Measurements from ENCODE around the gene AP2A1.

DNA sequence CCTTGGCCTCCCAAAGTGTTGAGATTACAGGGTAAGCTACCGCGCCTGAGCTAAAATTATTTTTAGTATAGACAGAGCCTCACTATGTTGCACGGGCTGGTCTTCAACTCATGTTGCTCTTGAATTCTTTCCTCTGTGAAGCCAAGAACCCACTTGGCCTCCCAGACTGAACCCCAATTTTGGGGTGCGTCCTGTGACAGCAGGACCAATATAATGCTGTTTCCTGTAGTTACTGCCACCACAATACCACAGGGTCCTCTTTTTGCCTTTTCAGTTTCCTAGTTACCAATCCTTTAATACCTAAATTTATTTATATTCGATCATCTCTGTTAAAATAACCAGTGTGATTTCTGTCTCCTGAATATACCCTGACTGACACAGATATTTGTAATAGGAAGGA lies 36.6 kb upstream of the AP2A1 start:
- TF ChIP-seq, protein P1, sequence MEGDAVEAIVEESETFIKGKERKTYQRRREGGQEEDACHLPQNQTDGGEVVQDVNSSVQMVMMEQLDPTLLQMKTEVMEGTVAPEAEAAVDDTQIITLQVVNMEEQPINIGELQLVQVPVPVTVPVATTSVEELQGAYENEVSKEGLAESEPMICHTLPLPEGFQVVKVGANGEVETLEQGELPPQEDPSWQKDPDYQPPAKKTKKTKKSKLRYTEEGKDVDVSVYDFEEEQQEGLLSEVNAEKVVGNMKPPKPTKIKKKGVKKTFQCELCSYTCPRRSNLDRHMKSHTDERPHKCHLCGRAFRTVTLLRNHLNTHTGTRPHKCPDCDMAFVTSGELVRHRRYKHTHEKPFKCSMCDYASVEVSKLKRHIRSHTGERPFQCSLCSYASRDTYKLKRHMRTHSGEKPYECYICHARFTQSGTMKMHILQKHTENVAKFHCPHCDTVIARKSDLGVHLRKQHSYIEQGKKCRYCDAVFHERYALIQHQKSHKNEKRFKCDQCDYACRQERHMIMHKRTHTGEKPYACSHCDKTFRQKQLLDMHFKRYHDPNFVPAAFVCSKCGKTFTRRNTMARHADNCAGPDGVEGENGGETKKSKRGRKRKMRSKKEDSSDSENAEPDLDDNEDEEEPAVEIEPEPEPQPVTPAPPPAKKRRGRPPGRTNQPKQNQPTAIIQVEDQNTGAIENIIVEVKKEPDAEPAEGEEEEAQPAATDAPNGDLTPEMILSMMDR (IDR thresholded peaks at IDR 0.05) = no peak
- no peak for TF ChIP-seq RFX5 (IDR thresholded peaks at IDR 0.05)
- TF ChIP-seq, protein P2, sequence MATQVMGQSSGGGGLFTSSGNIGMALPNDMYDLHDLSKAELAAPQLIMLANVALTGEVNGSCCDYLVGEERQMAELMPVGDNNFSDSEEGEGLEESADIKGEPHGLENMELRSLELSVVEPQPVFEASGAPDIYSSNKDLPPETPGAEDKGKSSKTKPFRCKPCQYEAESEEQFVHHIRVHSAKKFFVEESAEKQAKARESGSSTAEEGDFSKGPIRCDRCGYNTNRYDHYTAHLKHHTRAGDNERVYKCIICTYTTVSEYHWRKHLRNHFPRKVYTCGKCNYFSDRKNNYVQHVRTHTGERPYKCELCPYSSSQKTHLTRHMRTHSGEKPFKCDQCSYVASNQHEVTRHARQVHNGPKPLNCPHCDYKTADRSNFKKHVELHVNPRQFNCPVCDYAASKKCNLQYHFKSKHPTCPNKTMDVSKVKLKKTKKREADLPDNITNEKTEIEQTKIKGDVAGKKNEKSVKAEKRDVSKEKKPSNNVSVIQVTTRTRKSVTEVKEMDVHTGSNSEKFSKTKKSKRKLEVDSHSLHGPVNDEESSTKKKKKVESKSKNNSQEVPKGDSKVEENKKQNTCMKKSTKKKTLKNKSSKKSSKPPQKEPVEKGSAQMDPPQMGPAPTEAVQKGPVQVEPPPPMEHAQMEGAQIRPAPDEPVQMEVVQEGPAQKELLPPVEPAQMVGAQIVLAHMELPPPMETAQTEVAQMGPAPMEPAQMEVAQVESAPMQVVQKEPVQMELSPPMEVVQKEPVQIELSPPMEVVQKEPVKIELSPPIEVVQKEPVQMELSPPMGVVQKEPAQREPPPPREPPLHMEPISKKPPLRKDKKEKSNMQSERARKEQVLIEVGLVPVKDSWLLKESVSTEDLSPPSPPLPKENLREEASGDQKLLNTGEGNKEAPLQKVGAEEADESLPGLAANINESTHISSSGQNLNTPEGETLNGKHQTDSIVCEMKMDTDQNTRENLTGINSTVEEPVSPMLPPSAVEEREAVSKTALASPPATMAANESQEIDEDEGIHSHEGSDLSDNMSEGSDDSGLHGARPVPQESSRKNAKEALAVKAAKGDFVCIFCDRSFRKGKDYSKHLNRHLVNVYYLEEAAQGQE (IDR thresholded peaks at IDR 0.05) = no peak
- TF ChIP-seq CEBPB (IDR thresholded peaks at IDR 0.05) = no peak
- TF ChIP-seq HDAC2 (IDR thresholded peaks at IDR 0.05) = no peak
- TF ChIP-seq, protein P3, sequence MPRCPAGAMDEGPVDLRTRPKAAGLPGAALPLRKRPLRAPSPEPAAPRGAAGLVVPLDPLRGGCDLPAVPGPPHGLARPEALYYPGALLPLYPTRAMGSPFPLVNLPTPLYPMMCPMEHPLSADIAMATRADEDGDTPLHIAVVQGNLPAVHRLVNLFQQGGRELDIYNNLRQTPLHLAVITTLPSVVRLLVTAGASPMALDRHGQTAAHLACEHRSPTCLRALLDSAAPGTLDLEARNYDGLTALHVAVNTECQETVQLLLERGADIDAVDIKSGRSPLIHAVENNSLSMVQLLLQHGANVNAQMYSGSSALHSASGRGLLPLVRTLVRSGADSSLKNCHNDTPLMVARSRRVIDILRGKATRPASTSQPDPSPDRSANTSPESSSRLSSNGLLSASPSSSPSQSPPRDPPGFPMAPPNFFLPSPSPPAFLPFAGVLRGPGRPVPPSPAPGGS (IDR thresholded peaks at IDR 0.05) = no peak
- no peak for TF ChIP-seq KDM1A (IDR thresholded peaks at IDR 0.05; ENCODE audit: low read depth)
- TF ChIP-seq, protein P4, sequence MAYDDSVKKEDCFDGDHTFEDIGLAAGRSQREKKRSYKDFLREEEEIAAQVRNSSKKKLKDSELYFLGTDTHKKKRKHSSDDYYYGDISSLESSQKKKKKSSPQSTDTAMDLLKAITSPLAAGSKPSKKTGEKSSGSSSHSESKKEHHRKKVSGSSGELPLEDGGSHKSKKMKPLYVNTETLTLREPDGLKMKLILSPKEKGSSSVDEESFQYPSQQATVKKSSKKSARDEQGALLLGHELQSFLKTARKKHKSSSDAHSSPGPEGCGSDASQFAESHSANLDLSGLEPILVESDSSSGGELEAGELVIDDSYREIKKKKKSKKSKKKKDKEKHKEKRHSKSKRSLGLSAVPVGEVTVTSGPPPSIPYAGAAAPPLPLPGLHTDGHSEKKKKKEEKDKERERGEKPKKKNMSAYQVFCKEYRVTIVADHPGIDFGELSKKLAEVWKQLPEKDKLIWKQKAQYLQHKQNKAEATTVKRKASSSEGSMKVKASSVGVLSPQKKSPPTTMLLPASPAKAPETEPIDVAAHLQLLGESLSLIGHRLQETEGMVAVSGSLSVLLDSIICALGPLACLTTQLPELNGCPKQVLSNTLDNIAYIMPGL (CRISPR knock-in tag; IDR thresholded peaks at IDR 0.05; ENCODE audit: borderline replicate concordance) = no peak
- no peak for TF ChIP-seq POLR2A (IDR thresholded peaks at IDR 0.05; ENCODE audit: low read length)
- TF ChIP-seq ZC3H11A (IDR thresholded peaks at IDR 0.05) = no peak
- no peak for TF ChIP-seq SMC3 (IDR thresholded peaks at IDR 0.05)
- TF ChIP-seq RAD21 (conservative IDR thresholded peaks at IDR 0.05 in 1 of 2, IDR thresholded peaks at IDR 0.05 in 1 of 2) = no peak

Data from A549 (cell line).